ENCODE measurements around the gene SCO2.

The SCO2 gene

GRCh38 chr22:50483106-50483505 lies 42.3 kb downstream of the SCO2 start:
- no peak overlapping the region for H3K4me3 ChIP-seq (ENCODE audit: control insufficient read depth, low read depth, low read length)
- DNase-seq (ENCODE audit: low read depth): no peak
- TF ChIP-seq, protein P1, sequence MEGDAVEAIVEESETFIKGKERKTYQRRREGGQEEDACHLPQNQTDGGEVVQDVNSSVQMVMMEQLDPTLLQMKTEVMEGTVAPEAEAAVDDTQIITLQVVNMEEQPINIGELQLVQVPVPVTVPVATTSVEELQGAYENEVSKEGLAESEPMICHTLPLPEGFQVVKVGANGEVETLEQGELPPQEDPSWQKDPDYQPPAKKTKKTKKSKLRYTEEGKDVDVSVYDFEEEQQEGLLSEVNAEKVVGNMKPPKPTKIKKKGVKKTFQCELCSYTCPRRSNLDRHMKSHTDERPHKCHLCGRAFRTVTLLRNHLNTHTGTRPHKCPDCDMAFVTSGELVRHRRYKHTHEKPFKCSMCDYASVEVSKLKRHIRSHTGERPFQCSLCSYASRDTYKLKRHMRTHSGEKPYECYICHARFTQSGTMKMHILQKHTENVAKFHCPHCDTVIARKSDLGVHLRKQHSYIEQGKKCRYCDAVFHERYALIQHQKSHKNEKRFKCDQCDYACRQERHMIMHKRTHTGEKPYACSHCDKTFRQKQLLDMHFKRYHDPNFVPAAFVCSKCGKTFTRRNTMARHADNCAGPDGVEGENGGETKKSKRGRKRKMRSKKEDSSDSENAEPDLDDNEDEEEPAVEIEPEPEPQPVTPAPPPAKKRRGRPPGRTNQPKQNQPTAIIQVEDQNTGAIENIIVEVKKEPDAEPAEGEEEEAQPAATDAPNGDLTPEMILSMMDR (conservative IDR thresholded peaks at IDR 0.05; ENCODE audit: control insufficient read depth, insufficient read depth, low read depth, low read length): no peak

GRCh38 chr22:50482107-50483074 lies 43.0 kb downstream of the SCO2 start:
- no peak for DNase-seq (ENCODE audit: low read depth)
- TF ChIP-seq, protein P1 (conservative IDR thresholded peaks at IDR 0.05; ENCODE audit: control insufficient read depth, insufficient read depth, low read depth, low read length): no peak
- peak overlapping the region; percentile 19 for H3K4me3 ChIP-seq (ENCODE audit: control insufficient read depth, low read depth, low read length)

- TF ChIP-seq, protein P1 (conservative IDR thresholded peaks at IDR 0.05; ENCODE audit: control insufficient read depth, insufficient read depth, low read depth, low read length): no peak
- peak within 1 kb of the TSS; percentile 19 for H3K4me3 ChIP-seq (ENCODE audit: control insufficient read depth, low read depth, low read length)
- no peak for DNase-seq (ENCODE audit: low read depth)
Measured at GRCh38 chr22:50481440-50482106, 43.8 kb downstream of the SCO2 start, which contains the start of gene ADM2. Gene ADM2 (plus strand): TSS chr22:50481543. CDS start chr22:50481848, 305 bp downstream.

- TF ChIP-seq, protein P1 (conservative IDR thresholded peaks at IDR 0.05; ENCODE audit: control insufficient read depth, insufficient read depth, low read depth, low read length): no peak
- DNase-seq (ENCODE audit: low read depth): no peak
- H3K4me3 ChIP-seq (ENCODE audit: control insufficient read depth, low read depth, low read length): no peak overlapping the region
Measured at GRCh38 chr22:50481045-50481439, 44.4 kb downstream of the SCO2 start.

GRCh38 chr22:50479721-50480120 lies 45.7 kb downstream of the SCO2 start:
- no peak for DNase-seq (ENCODE audit: low read depth)
- TF ChIP-seq, protein P1 (conservative IDR thresholded peaks at IDR 0.05; ENCODE audit: control insufficient read depth, insufficient read depth, low read depth, low read length): no peak
- H3K4me3 ChIP-seq (ENCODE audit: control insufficient read depth, low read depth, low read length): no peak overlapping the region

- TF ChIP-seq, protein P1 (conservative IDR thresholded peaks at IDR 0.05; ENCODE audit: control insufficient read depth, insufficient read depth, low read depth, low read length): no peak
- H3K4me3 ChIP-seq (ENCODE audit: control insufficient read depth, low read depth, low read length): no peak overlapping the region
- no peak for DNase-seq (ENCODE audit: low read depth)
Measured at GRCh38 chr22:50477923-50478322, 47.5 kb downstream of the SCO2 start.
